Measurements from ENCODE around the gene MEF2C.
"Not testable (repeated sequence)": the region's sequence is repeated elsewhere in the genome, so short reads cannot be mapped to it uniquely, and the experiment has no call there.

MEF2C gene

GRCh38 chr5:88799938-88800535, 82.9 kb downstream of the MEF2C start:
- Histone ChIP-seq H3K27ac (ENCODE audit: low read depth, low read length, poor library complexity, severe bottlenecking) (no peak overlapping the region), H3K36me3 (ENCODE audit: insufficient read depth, low read length) (peaks cover 73% of the 10 kb centered on the region), H3K4me1 (ENCODE audit: insufficient read depth, low read length, severe bottlenecking) (no peaks in the 10 kb centered on the region), H3K4me3 (ENCODE audit: low read depth, low read length, poor library complexity, severe bottlenecking) (no peak overlapping the region), H3K79me2 (ENCODE audit: insufficient read depth, low read length) (no peaks in the 10 kb centered on the region; the same call in none of the 2 replicates), H2AFZ (ENCODE audit: low read length) (no peak overlapping the region), H3K9me3 (ENCODE audit: low read length) (0 out of 2 replicates have a peak, but pooled peaks cover 4% of the 10 kb centered on the region), H3K4me2 (ENCODE audit: low read length) (no peak overlapping the region), H4K20me1 (ENCODE audit: insufficient read depth, low read length) (no peaks in the 10 kb centered on the region), H3K27me3 (ENCODE audit: insufficient read depth, low read length) (no peaks in the 10 kb centered on the region), H3F3A (ENCODE audit: insufficient read depth, low read length) (no peaks in the 10 kb centered on the region), H3K9ac (ENCODE audit: low read length) (no peak overlapping the region), H3K9me2 (ENCODE audit: low read depth, low read length) (no peaks in the 10 kb centered on the region)
- TF ChIP-seq EZH2 (IDR thresholded peaks at IDR 0.05; ENCODE audit: borderline replicate concordance, low read length) (no peak), CTCF (IDR thresholded peaks at IDR 0.05; ENCODE audit: low read length) (no peak)

- H3K4me3 ChIP-seq (ENCODE audit: low read depth, low read length, poor library complexity, severe bottlenecking), result not testable (repeated sequence)
These were observed 84.1 kb downstream of the MEF2C start for GRCh38 chr5:88798933-88799332.

GRCh38 chr5:88793797-88794196, 89.2 kb downstream of the MEF2C start:
- not testable (repeated sequence) for H3K27ac ChIP-seq (ENCODE audit: low read depth, low read length, poor library complexity, severe bottlenecking); H3K79me2 ChIP-seq (ENCODE audit: insufficient read depth, low read length); H3K9me2 ChIP-seq (ENCODE audit: low read depth, low read length); H3K4me3 ChIP-seq (ENCODE audit: low read depth, low read length, poor library complexity, severe bottlenecking); H3K4me2 ChIP-seq (ENCODE audit: low read length); H3K4me1 ChIP-seq (ENCODE audit: insufficient read depth, low read length, severe bottlenecking); H3K9me3 ChIP-seq (ENCODE audit: low read length); H4K20me1 ChIP-seq (ENCODE audit: insufficient read depth, low read length); H2AFZ ChIP-seq (ENCODE audit: low read length); H3K9ac ChIP-seq (ENCODE audit: low read length); H3F3A ChIP-seq (ENCODE audit: insufficient read depth, low read length); H3K27me3 ChIP-seq (ENCODE audit: insufficient read depth, low read length)
- H3K36me3 ChIP-seq (ENCODE audit: insufficient read depth, low read length), result peaks cover 35% of the 10 kb centered on the region

More at GRCh38 chr5:88798933-88799332, 84.1 kb downstream of the MEF2C start:
- peaks cover 62% of the 10 kb centered on the region for H3K36me3 ChIP-seq (ENCODE audit: insufficient read depth, low read length)
- not testable (repeated sequence) for H3K9me2 ChIP-seq (ENCODE audit: low read depth, low read length); H3K27ac ChIP-seq (ENCODE audit: low read depth, low read length, poor library complexity, severe bottlenecking); H3K27me3 ChIP-seq (ENCODE audit: insufficient read depth, low read length); H3K79me2 ChIP-seq (ENCODE audit: insufficient read depth, low read length); H3K9ac ChIP-seq (ENCODE audit: low read length); H3F3A ChIP-seq (ENCODE audit: insufficient read depth, low read length); H3K4me1 ChIP-seq (ENCODE audit: insufficient read depth, low read length, severe bottlenecking); H3K4me2 ChIP-seq (ENCODE audit: low read length); H4K20me1 ChIP-seq (ENCODE audit: insufficient read depth, low read length); H3K9me3 ChIP-seq (ENCODE audit: low read length); H2AFZ ChIP-seq (ENCODE audit: low read length)

GRCh38 chr5:88792144-88792840, 90.7 kb downstream of the MEF2C start:
- Histone ChIP-seq H3F3A (ENCODE audit: insufficient read depth, low read length) (no peaks in the 10 kb centered on the region), H3K9ac (ENCODE audit: low read length) (no peak overlapping the region), H3K4me1 (ENCODE audit: insufficient read depth, low read length, severe bottlenecking) (no peaks in the 10 kb centered on the region), H4K20me1 (ENCODE audit: insufficient read depth, low read length) (no peaks in the 10 kb centered on the region), H3K27me3 (ENCODE audit: insufficient read depth, low read length) (no peaks in the 10 kb centered on the region), H3K36me3 (ENCODE audit: insufficient read depth, low read length) (peaks cover 25% of the 10 kb centered on the region; the same call in 1 of the 2 replicates), H3K9me3 (ENCODE audit: low read length) (no peaks in the 10 kb centered on the region), H3K4me3 (ENCODE audit: low read depth, low read length, poor library complexity, severe bottlenecking) (no peak overlapping the region), H3K9me2 (ENCODE audit: low read depth, low read length) (no peaks in the 10 kb centered on the region), H3K27ac (ENCODE audit: low read depth, low read length, poor library complexity, severe bottlenecking) (no peak overlapping the region), H3K79me2 (ENCODE audit: insufficient read depth, low read length) (no peaks in the 10 kb centered on the region), H3K4me2 (ENCODE audit: low read length) (no peak overlapping the region), H2AFZ (ENCODE audit: low read length) (no peak overlapping the region)
- no peak for TF ChIP-seq EZH2 (IDR thresholded peaks at IDR 0.05; ENCODE audit: borderline replicate concordance, low read length)
- TF ChIP-seq CTCF (IDR thresholded peaks at IDR 0.05; ENCODE audit: low read length), result no peak
